GM10248 (cell line): ENCODE results near the gene FLT1.

ENCODE experiments used
- CTCF ChIA-PET: fragments of 300-600 bp; sonication (Branson Sonifier 250); formaldehyde crosslinking; extraction: SDS; loops from one replicate; lab custom pipeline; 2021; ENCODE audit warnings: antibody characterized with exemption; lab: Yijun Ruan, JAX
- POLR2A ChIA-PET: fragments of 350-650 bp; sonication (Branson Sonifier 250); formaldehyde crosslinking; extraction: SDS; loops from one replicate; lab custom pipeline; 2020; ENCODE audit warnings: antibody characterized with exemption; lab: Yijun Ruan, JAX
- DNase-seq: peaks from one replicate; pipeline ENCODE4 v3.0.0; 2012; ENCODE audit errors: extremely low spot score
- TF ChIP-seq, protein P1 (sequence below): IDR thresholded peaks from 2 replicates; pipeline ENCODE4 v1.5.1; 2012; ENCODE audit warnings: mild to moderate bottlenecking, low read depth; ENCODE audit errors: extremely low read depth, missing control alignments, control extremely low read depth

Gene FLT1

DNA sequence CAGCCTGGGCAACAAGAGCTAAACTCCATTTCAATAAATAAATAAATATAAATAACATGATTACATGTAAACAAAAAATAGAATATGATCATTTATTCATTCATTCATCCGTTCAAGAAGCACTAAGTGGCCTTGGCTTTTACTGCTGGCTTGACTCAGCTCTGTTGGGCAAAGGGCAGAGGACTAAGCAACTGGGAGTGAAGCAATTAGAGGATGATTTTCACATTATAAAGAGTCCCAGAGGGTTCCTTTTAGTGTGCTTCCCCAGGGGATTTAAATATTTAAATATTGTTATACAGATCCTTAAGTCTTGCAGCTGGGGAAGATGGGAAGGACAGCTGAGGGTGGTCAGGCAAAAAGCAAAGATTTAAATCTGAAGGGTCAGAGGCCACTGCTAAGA lies 34.9 kb upstream of the FLT1 start:
- TF ChIP-seq, protein P1, sequence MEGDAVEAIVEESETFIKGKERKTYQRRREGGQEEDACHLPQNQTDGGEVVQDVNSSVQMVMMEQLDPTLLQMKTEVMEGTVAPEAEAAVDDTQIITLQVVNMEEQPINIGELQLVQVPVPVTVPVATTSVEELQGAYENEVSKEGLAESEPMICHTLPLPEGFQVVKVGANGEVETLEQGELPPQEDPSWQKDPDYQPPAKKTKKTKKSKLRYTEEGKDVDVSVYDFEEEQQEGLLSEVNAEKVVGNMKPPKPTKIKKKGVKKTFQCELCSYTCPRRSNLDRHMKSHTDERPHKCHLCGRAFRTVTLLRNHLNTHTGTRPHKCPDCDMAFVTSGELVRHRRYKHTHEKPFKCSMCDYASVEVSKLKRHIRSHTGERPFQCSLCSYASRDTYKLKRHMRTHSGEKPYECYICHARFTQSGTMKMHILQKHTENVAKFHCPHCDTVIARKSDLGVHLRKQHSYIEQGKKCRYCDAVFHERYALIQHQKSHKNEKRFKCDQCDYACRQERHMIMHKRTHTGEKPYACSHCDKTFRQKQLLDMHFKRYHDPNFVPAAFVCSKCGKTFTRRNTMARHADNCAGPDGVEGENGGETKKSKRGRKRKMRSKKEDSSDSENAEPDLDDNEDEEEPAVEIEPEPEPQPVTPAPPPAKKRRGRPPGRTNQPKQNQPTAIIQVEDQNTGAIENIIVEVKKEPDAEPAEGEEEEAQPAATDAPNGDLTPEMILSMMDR: no peak
- DNase-seq: no peak
- POLR2A ChIA-PET: no interaction called here
- CTCF ChIA-PET: interaction anchor here (0.9 to 1.3 kb wide), 2 partner anchors 10 to 14 kb away, joined by 3 to 4 read pairs; no protein-coding TSS in a partner anchor

DNA sequence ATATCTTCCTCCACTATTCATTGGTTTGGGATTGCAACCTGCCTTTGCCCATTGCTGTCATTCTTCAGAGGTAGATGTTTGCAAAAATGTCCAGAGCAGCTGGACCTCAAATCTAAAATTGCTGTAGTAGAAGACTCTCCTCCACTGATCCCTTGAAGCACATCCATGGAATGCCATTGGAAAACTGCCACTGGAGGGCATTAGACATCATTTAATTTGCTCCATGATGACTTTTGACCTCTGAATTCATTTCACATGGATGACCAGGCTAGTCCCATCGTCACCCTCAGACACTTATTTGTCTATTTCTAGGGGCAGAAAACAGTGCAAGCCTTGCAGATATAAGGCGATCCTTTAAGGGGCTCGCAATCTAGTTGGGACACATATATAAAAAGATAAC lies 33.9 kb upstream of the FLT1 start:
- ChIA-PET CTCF (interaction anchor here (1.3 to 2.0 kb wide), 3 partner anchors 8 to 15 kb away, joined by 3 to 4 read pairs (median 4); no protein-coding TSS in a partner anchor), POLR2A (no interaction called here)
- TF ChIP-seq, protein P1: no peak
- DNase-seq: no peak

DNA sequence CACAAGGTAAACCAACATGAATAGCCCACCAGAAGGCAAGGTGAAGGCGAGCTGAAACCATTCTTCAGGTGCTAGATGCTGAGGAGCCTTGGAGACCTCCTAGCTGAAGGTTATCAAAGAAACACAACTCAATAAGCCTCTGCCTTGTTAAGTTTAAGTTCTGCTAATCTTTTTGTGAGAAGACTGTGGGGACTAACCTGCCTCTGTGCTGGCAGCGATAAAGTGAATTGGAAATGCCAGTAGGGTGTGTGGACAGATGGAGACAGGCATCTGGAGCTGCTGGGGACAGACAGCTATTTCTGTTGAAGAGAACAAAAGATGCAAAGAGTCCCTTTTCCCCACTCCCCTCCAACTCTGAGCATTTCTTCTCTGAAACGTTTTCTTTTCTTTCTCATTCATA lies 33.5 kb upstream of the FLT1 start:
- TF ChIP-seq, protein P1: no peak
- CTCF ChIA-PET: interaction anchor here (1.5 to 2.0 kb wide), 3 partner anchors 9 to 20 kb away, joined by 3 to 4 read pairs (median 3); no protein-coding TSS in a partner anchor
- POLR2A ChIA-PET: no interaction called here

DNA sequence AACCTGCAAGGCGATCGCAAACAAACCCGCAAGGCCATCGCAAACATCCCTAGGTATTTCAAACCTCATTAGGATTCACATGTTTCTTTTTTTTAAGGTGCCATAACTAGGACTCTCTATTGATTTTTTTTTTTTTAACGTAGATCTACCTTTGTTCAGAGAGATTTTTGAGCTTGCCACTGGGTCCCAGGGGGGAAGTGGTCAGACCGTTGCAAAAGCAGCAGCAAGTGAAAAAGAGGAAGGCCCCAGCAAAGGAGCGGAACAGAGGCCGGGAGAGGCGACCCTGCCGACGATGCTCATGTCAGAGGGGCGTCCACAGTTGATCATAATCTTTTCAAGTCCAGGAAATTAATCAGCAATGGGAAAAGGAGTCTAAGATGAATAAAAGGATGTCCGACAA lies 32.7 kb upstream of the FLT1 start:
- CTCF ChIA-PET: interaction anchor here (1.5 to 2.0 kb wide), 3 partner anchors 9 to 21 kb away, joined by 3 to 4 read pairs (median 3); no protein-coding TSS in a partner anchor
- no peak for DNase-seq
- POLR2A ChIA-PET: no interaction called here
- TF ChIP-seq, protein P1: no peak

More for the DNA sequence above, 33.5 kb upstream of the FLT1 start:
- DNase-seq: no peak

DNA sequence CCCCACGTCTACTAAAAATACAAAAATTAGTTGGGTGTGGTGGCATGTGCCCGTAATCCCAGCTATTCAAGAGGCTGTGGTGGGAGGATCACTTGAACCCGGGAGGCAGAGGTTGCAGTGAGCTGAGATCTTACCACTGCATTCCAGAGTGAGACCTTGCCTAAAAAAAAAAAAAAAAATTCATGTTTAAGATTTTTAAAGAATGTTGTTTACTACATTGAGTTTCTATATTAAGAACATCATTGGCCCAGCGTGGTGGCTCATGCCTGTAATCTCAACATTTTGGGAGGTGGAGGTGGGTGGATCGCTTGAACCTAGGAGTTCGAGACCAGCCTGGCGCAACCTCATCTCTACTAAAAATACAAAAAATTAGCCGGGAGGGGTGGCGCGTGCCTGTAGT lies 31.9 kb upstream of the FLT1 start:
- TF ChIP-seq, protein P1: no peak
- no peak for DNase-seq
- CTCF ChIA-PET: interaction anchor here (2.0 kb wide), 1 partner anchor 10 kb away, joined by 4 read pairs; no protein-coding TSS in a partner anchor
- POLR2A ChIA-PET: no interaction called here

DNA sequence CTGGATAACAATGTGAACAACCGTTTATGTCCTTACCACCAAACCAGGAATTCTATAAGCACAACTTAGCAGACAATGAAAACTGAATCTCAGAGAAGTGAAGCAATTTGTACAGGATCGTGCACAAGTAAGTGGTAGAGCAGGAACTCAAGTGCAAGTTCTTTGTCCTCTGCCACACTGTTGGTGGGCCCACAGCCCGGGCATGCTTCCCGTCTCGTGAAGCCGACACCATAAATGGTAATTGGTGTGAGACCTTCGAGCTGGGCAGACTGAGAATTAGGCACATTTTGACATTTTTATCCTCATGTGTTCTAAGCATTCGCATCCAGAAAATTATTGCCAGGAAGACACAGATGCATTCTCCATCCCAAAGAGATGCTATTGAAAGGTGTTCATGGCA lies 27.9 kb upstream of the FLT1 start:
- CTCF ChIA-PET: no interaction called here
- TF ChIP-seq, protein P1: no peak
- POLR2A ChIA-PET: no interaction called here
- no peak for DNase-seq
